Fibroblast of mammary gland (primary cell): ENCODE results near the gene RCN2.
A peak's percentile ranks its signal among the peaks of the same experiment; 100 is the strongest.

ENCODE experiments used
- DNase-seq: peaks from one replicate; pipeline ENCODE4 v3.0.0-alpha.2; 2010; ENCODE audit warnings: low read depth
- H3K4me3 ChIP-seq: 2 replicates; pipeline ENCODE4 v1.5.1; 2011; ENCODE audit warnings: low read depth, mild to moderate bottlenecking, low read length, moderate library complexity; ENCODE audit not compliant: control insufficient read depth
- CTCF ChIP-seq: conservative IDR thresholded peaks from 2 replicates; pipeline ENCODE4 v1.5.1; 2011; ENCODE audit warnings: low read depth, low read length, inconsistent platforms; ENCODE audit not compliant: control insufficient read depth, insufficient read depth

The RCN2 gene

GRCh38 chr15:76913737-76914136 is 17.8 kb upstream of the RCN2 start:
- H3K4me3 ChIP-seq, result no peak overlapping the region
- TF ChIP-seq CTCF, result no peak
- no peak for DNase-seq

DNA sequence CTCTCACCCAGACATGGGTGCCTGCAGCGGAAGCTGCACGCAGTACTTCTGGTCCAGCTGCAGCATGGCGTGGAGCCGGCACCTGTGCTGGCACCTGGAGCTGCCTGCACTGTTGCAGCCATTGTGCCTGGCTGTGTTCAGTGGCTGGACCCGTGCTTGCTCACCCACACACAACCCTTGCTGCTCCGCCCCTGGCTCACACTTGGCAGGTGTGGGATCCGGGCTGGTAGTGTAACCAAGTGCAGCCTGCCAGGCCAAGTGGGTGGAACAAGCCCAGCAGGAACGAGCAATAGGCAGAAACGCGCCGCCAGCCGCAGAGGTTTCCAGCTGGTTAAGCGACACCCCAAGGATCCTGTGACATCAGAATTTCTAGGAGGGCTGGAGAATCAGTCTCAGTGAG is 15.2 kb upstream of the RCN2 start:
- H3K4me3 ChIP-seq, result no peak overlapping the region
- no peak for TF ChIP-seq CTCF
- no peak for DNase-seq

- no peak for TF ChIP-seq CTCF
- no peak overlapping the region for H3K4me3 ChIP-seq
- no peak for DNase-seq
Observed at GRCh38 chr15:76928201-76928600, 3.3 kb upstream of the RCN2 start.

DNA sequence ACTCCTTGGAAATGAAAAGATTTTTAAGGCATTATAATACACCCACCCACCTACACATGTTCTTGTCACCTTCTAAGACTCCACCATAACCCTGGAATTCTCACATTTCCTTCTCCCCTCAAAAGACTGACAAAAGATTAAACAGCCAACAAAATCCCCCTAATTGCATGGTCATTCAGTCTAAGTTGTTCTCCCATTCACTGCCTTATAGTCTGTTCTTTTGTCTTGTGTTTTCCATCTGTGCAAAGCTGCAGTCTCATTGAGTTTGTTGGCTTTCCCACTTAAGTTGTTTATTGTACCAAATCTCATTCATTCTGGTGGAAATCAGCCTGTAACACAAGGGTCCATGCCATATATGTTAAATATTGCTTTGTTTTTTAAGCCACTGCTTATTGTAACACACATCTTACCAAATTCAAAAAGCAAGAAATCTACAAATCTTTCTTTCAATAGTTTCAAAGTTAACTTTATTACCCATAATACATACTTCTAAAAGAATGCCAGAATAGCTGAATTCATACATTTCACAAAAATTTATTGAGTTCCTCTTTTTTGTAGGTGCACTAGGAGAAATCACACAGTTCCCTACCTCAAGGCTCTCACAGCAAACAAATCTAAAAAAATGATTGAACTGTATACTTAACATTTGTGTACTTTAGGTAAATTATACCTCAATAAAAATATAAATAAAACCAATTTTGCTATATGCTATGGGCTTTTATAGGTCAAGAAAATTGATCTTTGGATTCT is 2.4 kb upstream of the RCN2 start:
- H3K4me3 ChIP-seq, result no peak overlapping the region
- TF ChIP-seq CTCF, result no peak
- no peak for DNase-seq

DNA sequence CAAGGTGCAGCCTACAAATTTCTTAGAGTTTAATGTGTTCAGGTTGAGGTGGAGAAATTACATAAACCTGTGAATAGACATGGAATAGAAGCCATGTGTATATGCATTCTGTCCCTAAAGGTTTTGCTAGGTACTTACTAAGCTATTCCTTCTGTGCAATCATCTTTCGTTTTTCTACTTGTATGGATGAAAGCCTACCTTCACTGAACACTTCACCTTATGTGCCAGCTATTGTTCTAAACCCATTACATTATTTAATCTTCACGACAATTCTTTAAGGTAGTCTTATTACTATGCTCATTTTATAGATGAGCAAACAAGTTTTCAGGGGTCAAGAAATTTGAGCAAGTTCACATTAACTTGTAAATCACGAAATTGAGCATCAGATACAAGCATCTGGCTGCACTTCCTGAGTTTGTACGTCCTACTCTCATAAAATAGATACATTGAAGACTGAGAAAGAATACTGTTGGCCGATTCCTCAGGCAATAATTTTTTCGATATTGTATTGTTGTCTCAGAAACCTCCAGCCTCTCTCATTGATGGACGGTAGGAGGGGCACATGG is 635 bp upstream of the RCN2 start:
- TF ChIP-seq CTCF, result no peak
- no peak for DNase-seq
- H3K4me3 ChIP-seq, result peak overlapping the region; percentile 67

DNA sequence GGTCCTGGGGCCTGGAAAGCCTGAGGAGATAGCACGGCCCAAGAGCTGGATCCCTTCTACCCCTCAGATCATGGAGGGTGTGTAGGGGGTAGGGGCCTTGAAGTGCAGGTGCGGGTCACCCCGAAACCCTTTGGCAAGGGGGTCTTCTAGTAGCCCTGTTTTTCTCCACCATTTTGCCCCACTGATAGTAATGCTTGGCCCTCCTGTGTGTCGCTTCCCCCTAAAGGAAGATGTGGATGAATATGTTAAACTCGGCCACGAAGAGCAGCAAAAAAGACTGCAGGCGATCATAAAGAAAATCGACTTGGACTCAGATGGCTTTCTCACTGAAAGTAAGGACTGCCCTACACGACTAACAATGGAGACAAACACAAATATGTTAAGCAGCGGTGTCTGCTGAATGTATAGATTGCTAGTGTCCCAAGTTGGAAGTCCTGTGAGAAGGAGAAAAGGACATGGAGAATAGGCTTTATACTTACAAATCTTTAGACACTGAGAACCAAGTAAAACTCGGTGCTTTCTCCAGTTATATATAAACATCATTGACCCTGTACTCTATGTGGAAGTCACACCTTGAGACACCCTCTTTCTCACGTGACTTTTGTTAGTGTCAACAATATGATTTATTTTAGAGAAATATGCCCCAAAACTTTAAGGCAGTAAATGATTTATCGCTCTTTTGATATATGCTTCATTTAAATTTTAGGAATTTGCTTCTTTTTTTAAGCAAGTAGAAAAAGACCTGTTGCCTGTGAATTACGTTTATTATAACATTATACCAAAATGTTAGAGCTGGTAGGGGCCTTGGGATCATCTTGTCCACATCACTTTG is 802 bp downstream of the RCN2 start:
- no peak for TF ChIP-seq CTCF
- H3K4me3 ChIP-seq, result peak overlapping the region; percentile 80
- peak; percentile 6 for DNase-seq
